Upper lobe of right lung (tissue), 1 donor: Measurements from ENCODE around the gene ACRBP. TPM values are rescaled to one million over a fixed set of nuclear protein-coding genes. Genes with fewer than 3 reads are reported as not detected.
A peak's percentile ranks its signal among the peaks of the same experiment; 100 is the strongest.

Experiments
- ATAC-seq: fragments of 200-7000 bp; cut with Tn5 transposase; one replicate; pipeline ENCODE4 v1.9.1; 2020; ENCODE audit warnings: mild to moderate bottlenecking, moderate library complexity
- DNase-seq: peaks from one replicate; pipeline ENCODE4 v3.0.0-alpha.2; 2020
- H3K27ac ChIP-seq: fragments of 200-600 bp; one replicate; pipeline ENCODE4 v1.8.0; 2022
- H3K27me3 ChIP-seq: fragments of 200-600 bp; one replicate; pipeline ENCODE4 v1.8.0; 2022; ENCODE audit warnings: mild to moderate bottlenecking
- H3K36me3 ChIP-seq: fragments of 200-600 bp; one replicate; pipeline ENCODE4 v1.8.0; 2022
- H3K4me1 ChIP-seq: fragments of 200-600 bp; one replicate; pipeline ENCODE4 v1.8.0; 2022
- H3K4me3 ChIP-seq: fragments of 200-600 bp; one replicate; pipeline ENCODE4 v1.8.0; 2022; ENCODE audit warnings: mild to moderate bottlenecking
- H3K9me3 ChIP-seq: fragments of 200-600 bp; one replicate; pipeline ENCODE4 v1.8.0; 2022
- intact Hi-C: fragments of 100-400 bp; cut with DNase I; formaldehyde crosslinking; loops from one replicate; pipeline ENCODE4 v1.11.0; 2022
- total RNA-seq: library from RNA; stranded (reverse); fragmentation: NEBNext Ultra II Directional; extraction: Animal tissue kit (Norgen Biotek cat#: 25700); gene quantifications from one replicate; pipeline ENCODE4 v1.2.1, GENCODE V29; 2021
- TF ChIP-seq, protein P1 (sequence below): fragments of 200-600 bp; IDR thresholded peaks from one replicate; pipeline ENCODE4 v1.8.0; 2022; ENCODE audit warnings: antibody characterized with exemption
- donor health status: DM: no; HTN: yes; CAD: no; lungs with severe emphysema.

Gene ACRBP
- total RNA-seq, 1 donor from 2014 or later = 3.8 TPM

GRCh38 chr12:6626654-6627283, 20.5 kb downstream of the ACRBP start:
- intact Hi-C loops = no loop called here
- H3K27me3 ChIP-seq = no peaks in the 10 kb centered on the region
- DNase-seq (no peak), ATAC-seq (peak; percentile 58)
- peaks cover 6% of the 10 kb centered on the region for H3K4me1 ChIP-seq
- TF ChIP-seq, protein P1, sequence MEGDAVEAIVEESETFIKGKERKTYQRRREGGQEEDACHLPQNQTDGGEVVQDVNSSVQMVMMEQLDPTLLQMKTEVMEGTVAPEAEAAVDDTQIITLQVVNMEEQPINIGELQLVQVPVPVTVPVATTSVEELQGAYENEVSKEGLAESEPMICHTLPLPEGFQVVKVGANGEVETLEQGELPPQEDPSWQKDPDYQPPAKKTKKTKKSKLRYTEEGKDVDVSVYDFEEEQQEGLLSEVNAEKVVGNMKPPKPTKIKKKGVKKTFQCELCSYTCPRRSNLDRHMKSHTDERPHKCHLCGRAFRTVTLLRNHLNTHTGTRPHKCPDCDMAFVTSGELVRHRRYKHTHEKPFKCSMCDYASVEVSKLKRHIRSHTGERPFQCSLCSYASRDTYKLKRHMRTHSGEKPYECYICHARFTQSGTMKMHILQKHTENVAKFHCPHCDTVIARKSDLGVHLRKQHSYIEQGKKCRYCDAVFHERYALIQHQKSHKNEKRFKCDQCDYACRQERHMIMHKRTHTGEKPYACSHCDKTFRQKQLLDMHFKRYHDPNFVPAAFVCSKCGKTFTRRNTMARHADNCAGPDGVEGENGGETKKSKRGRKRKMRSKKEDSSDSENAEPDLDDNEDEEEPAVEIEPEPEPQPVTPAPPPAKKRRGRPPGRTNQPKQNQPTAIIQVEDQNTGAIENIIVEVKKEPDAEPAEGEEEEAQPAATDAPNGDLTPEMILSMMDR = no peak
- H3K27ac ChIP-seq = no peak overlapping the region
- no peaks in the 10 kb centered on the region for H3K36me3 ChIP-seq
- no peaks in the 10 kb centered on the region for H3K9me3 ChIP-seq
- H3K4me3 ChIP-seq = no peak overlapping the region

GRCh38 chr12:6620885-6621274, 26.4 kb downstream of the ACRBP start:
- Histone ChIP-seq H3K27me3 (no peaks in the 10 kb centered on the region), H3K9me3 (no peaks in the 10 kb centered on the region), H3K4me1 (peaks cover 12% of the 10 kb centered on the region), H3K4me3 (peak overlapping the region; percentile 23), H3K36me3 (no peaks in the 10 kb centered on the region), H3K27ac (no peak overlapping the region)
- ATAC-seq = no peak
- TF ChIP-seq, protein P1 = no peak
- intact Hi-C loops = no loop called here
- DNase-seq = no peak

DNA sequence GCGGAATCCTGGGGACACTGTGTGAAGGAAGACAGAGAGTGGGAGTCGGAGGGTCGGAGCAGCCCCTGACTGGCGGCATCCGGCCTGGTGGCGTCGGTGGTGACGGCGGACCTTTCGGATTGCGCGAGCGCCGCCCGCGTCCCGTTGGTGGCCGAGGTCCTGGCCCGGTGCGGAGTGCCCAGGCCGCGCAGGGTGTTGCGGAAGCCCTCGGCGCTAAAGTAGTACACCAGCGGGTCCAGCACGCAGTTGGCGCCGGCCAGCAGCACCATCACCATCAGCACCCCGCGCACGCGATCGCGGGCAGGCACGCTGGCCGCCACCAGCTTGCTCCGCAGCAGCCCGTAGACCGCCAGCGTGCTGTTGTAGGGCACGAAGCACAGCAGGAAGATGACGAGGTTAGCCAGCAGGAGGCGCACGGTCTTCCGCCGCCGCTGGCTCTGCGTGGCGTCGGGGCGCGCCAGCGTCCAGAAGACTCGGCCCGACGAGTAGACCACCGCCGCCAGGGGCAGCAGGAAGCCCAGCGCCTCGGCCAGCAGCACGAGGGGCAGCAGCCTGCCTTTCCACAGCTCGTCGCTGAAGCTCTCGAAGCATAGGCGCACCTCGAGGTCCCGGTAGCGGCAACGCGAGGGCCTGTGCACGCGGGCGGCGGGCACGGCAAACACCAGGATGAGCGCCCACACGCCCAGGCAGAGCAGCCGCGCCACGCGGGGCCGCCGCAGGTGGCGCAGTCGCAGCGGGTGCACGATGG, 26.9 kb downstream of the ACRBP start:
- Histone ChIP-seq H3K4me3 (peak overlapping the region; percentile 23), H3K36me3 (no peaks in the 10 kb centered on the region), H3K27ac (no peak overlapping the region), H3K9me3 (no peaks in the 10 kb centered on the region), H3K27me3 (no peaks in the 10 kb centered on the region), H3K4me1 (peaks cover 12% of the 10 kb centered on the region)
- TF ChIP-seq, protein P1 = peak; percentile 54
- intact Hi-C loops = no loop called here
- ATAC-seq (peak; percentile 77), DNase-seq (peak; percentile 79)

- Histone ChIP-seq H3K4me3 (no peak overlapping the region), H3K9me3 (no peaks in the 10 kb centered on the region), H3K27ac (no peak overlapping the region), H3K4me1 (peaks cover 20% of the 10 kb centered on the region), H3K27me3 (no peaks in the 10 kb centered on the region), H3K36me3 (no peaks in the 10 kb centered on the region)
- TF ChIP-seq, protein P1 = no peak
- DNase-seq = no peak
- intact Hi-C loops = no loop called here
- no peak for ATAC-seq
Measured at GRCh38 chr12:6618483-6619225, 28.6 kb downstream of the ACRBP start.

GRCh38 chr12:6615802-6616201, 31.4 kb downstream of the ACRBP start:
- Histone ChIP-seq H3K27me3 (no peaks in the 10 kb centered on the region), H3K27ac (no peak overlapping the region), H3K36me3 (no peaks in the 10 kb centered on the region), H3K4me1 (peaks cover 38% of the 10 kb centered on the region), H3K9me3 (no peaks in the 10 kb centered on the region), H3K4me3 (no peak overlapping the region)
- ATAC-seq (no peak), DNase-seq (no peak)
- TF ChIP-seq, protein P1 = no peak
- intact Hi-C loops = no loop called here
